K562 (cell line): ENCODE data around the gene KNSTRN. TPM values are rescaled to one million over a fixed set of nuclear protein-coding genes. Genes with fewer than 3 reads are reported as not detected.
A peak's percentile ranks its signal among the peaks of the same experiment; 100 is the strongest.

ENCODE experiments used
- ARID2 ChIP-seq: fragments of 450-650 bp; IDR thresholded peaks from 2 replicates; pipeline ENCODE4 v1.6.1; 2017; ENCODE audit warnings: antibody characterized with exemption, mild to moderate bottlenecking
- ARID4B ChIP-seq: sonication (generic); formaldehyde crosslinking; IDR thresholded peaks from 2 replicates; pipeline ENCODE4 v1.8.0; 2022; ENCODE audit warnings: mild to moderate bottlenecking, missing genetic modification reagents
- CREB5 ChIP-seq: fragments of 250-450 bp; sonication (Bioruptor Pico); IDR thresholded peaks from 2 replicates; pipeline ENCODE4 v1.5.0; 2020; ENCODE audit warnings: mild to moderate bottlenecking
- EHMT2 ChIP-seq: fragments of 450-650 bp; IDR thresholded peaks from 2 replicates; pipeline ENCODE4 v1.6.1; 2018; ENCODE audit warnings: antibody characterized with exemption
- HDAC2 ChIP-seq: fragments of 450-650 bp; IDR thresholded peaks from 2 replicates; pipeline ENCODE4 v1.6.1; 2016; ENCODE audit warnings: mild to moderate bottlenecking
- HNRNPUL1 ChIP-seq: fragments of 200-400 bp; formaldehyde crosslinking; IDR thresholded peaks from 2 replicates; pipeline ENCODE4 v1.6.1; 2017; ENCODE audit warnings: low read length
- KLF13 ChIP-seq: fragments of 450-650 bp; IDR thresholded peaks from 2 replicates; pipeline ENCODE4 v1.6.1; 2016; ENCODE audit warnings: missing genetic modification characterization, low read depth, mild to moderate bottlenecking, missing compliant biosample characterization, moderate library complexity, borderline replicate concordance
- NELFE ChIP-seq: IDR thresholded peaks from 2 replicates; pipeline ENCODE4 v1.6.1; 2011; ENCODE audit warnings: mild to moderate bottlenecking; ENCODE audit not compliant: insufficient read depth, insufficient read length
- RB1 ChIP-seq: fragments of 450-650 bp; IDR thresholded peaks from 2 replicates; pipeline ENCODE4 v1.6.1; 2017; ENCODE audit warnings: low read depth, mild to moderate bottlenecking
- RBM15 ChIP-seq: fragments of 200-400 bp; formaldehyde crosslinking; IDR thresholded peaks from 2 replicates; pipeline ENCODE4 v1.6.1; 2018; ENCODE audit warnings: mild to moderate bottlenecking, low read length, moderate library complexity; ENCODE audit not compliant: insufficient read depth
- RNF219 ChIP-seq: fragments of 250-450 bp; sonication (Bioruptor Pico); IDR thresholded peaks from 2 replicates; pipeline ENCODE4 v1.5.0; 2022; ENCODE audit warnings: mild to moderate bottlenecking
- SETDB1 ChIP-seq: IDR thresholded peaks from one replicate; pipeline ENCODE4 v1.6.1; 2012; ENCODE audit warnings: low read length, control low read depth, inconsistent platforms
- SNIP1 ChIP-seq: fragments of 450-650 bp; IDR thresholded peaks from 2 replicates; pipeline ENCODE4 v1.7.1; 2017; ENCODE audit warnings: low read depth, mild to moderate bottlenecking
- STAT5A ChIP-seq: IDR thresholded peaks from 2 replicates; pipeline ENCODE4 v1.6.1; 2012; ENCODE audit warnings: low read length, inconsistent platforms, borderline replicate concordance
- TAF1 ChIP-seq: IDR thresholded peaks from 2 replicates; pipeline ENCODE4 v1.6.1; 2011; ENCODE audit warnings: mild to moderate bottlenecking, low read length, moderate library complexity; ENCODE audit not compliant: insufficient read depth, control insufficient read depth, severe bottlenecking; ENCODE audit errors: extremely low read depth
- TAL1 ChIP-seq: fragments of 450-650 bp; IDR thresholded peaks from 2 replicates; pipeline ENCODE4 v1.6.1; 2016; ENCODE audit warnings: mild to moderate bottlenecking
- TCFL5 ChIP-seq: fragments of 250-450 bp; sonication (Bioruptor Pico); conservative IDR thresholded peaks from 2 replicates; pipeline ENCODE4 v1.6.1; 2021; ENCODE audit warnings: mild to moderate bottlenecking, moderate library complexity, matching md5 sums
- ZBTB7A ChIP-seq: IDR thresholded peaks from 2 replicates; pipeline ENCODE4 v1.6.1; 2011; ENCODE audit warnings: low read depth, mild to moderate bottlenecking, low read length, moderate library complexity, borderline replicate concordance; ENCODE audit not compliant: control insufficient read depth
- ZNF655 ChIP-seq: fragments of 250-450 bp; sonication (Bioruptor Pico); IDR thresholded peaks from 2 replicates; pipeline ENCODE4 v1.5.0; 2021
- ZNF699 ChIP-seq: fragments of 250-450 bp; sonication (Bioruptor Pico); IDR thresholded peaks from 2 replicates; pipeline ENCODE4 v1.8.0; 2021; ENCODE audit warnings: mild to moderate bottlenecking, moderate library complexity; ENCODE audit not compliant: insufficient replicate concordance
- ZNF717 ChIP-seq: fragments of 250-450 bp; sonication (Bioruptor Pico); IDR thresholded peaks from 2 replicates; pipeline ENCODE4 v1.5.0; 2021
- polyA plus RNA-seq, 8 experiments: library from polyadenylated mRNA; depleted of rRNA in 4 of 8; stranded (reverse) in 5 of 8; unstranded in 3 of 8; fragments of >200 nt; fragmentation: Nextera tagmentation in 2 of 8; fragmentation: Illumina TruSeq in 1 of 8; extraction: Ambion mirVana in 2 of 8; extraction: Trizol in 1 of 8; gene quantifications; 2 replicates each; pipeline versions ENCODE4 v1.2.1 to v1.2.3, GENCODE V29; 2011 to 2014; ENCODE audit warnings: inconsistent platforms in 1 of 8, missing spikeins in 1 of 8
- total RNA-seq, 7 experiments: library from RNA; depleted of rRNA in 6 of 7; stranded (reverse); fragments of >200 nt in 6 of 7; fragmentation: Illumina TruSeq in 2 of 7; extraction: Trizol in 2 of 7; gene quantifications; 2 replicates each; pipeline versions ENCODE4 v1.2.1 to v1.2.3, GENCODE V29; 2011 to 2021; ENCODE audit warnings: low replicate concordance in 1 of 7

The KNSTRN gene
- total and polyA plus RNA-seq, 9 of the 15 experiments (the other 6 are each of a cell fraction or from before 2014, with no cell fraction given) = 48.7 to 88.2 (median 66.3) TPM

- TF ChIP-seq NELFE (no peak), SETDB1 (no peak), ZNF699 (CRISPR knock-in tag) (no peak), ARID2 (no peak), TAL1 (no peak), STAT5A (no peak), EHMT2 (no peak), ARID4B (CRISPR knock-in tag) (peak; percentile 50; the same call in 1 of the 2 replicates), ZBTB7A (no peak), TCFL5 (CRISPR knock-in tag) (no peak), ZNF717 (CRISPR knock-in tag) (no peak), RNF219 (CRISPR knock-in tag) (no peak), KLF13 (no peak), RBM15 (no peak), HDAC2 (no peak), TAF1 (no peak), RB1 (no peak), ZNF655 (CRISPR knock-in tag) (no peak), CREB5 (no peak), HNRNPUL1 (no peak), SNIP1 (no peak)
These were observed 48.5 kb upstream of the KNSTRN start (continued) for GRCh38 chr15:40333922-40334492.
